GM12878 (cell line): ENCODE results near the gene RBPMS2. TPM values are rescaled to one million over a fixed set of nuclear protein-coding genes. Genes with fewer than 3 reads are reported as not detected.

Experiments used
- ATAC-seq: fragments of 200-7000 bp; cut with Tn5 transposase; 3 replicates; pipeline ENCODE4 v1.9.1; 2020; ENCODE audit warnings: mild to moderate bottlenecking, moderate library complexity
- BruUV-seq: library from RNA; stranded (reverse); fragments of 400-500 nt; replicated peaks from 2 replicates; lab custom pipeline; 2021; lab: Mats Ljungman, UMichigan
- CTCF ChIA-PET: fragments of 300-600 bp; sonication (Branson Sonifier 250); formaldehyde crosslinking; extraction: SDS; loops from one replicate; lab custom pipeline; 2021; ENCODE audit warnings: inconsistent platforms; lab: Yijun Ruan, JAX
- POLR2A ChIA-PET: fragments of 350-600 bp; formaldehyde crosslinking; extraction: SDS; loops from one replicate; lab custom pipeline; 2021; ENCODE audit warnings: inconsistent platforms; lab: Charles Lee
- RAD21 ChIA-PET: fragments of 300-600 bp; sonication (Branson Sonifier 250); formaldehyde crosslinking; loops from one replicate; lab custom pipeline; 2023; ENCODE audit warnings: antibody characterized with exemption; ENCODE audit not compliant: unreplicated experiment; lab: Charles Lee
- SMC1A ChIA-PET: fragments of 300-600 bp; sonication (Branson Sonifier 250); formaldehyde crosslinking; loops from one replicate; lab custom pipeline; 2023; ENCODE audit not compliant: unreplicated experiment, uncharacterized antibody; lab: Charles Lee
- DNase-seq: peaks from one replicate; pipeline ENCODE4 v3.0.0-alpha.2; 2011; ENCODE audit warnings: low read depth, low spot score
- FAIRE-seq: peaks from 3 replicates; lab custom pipeline; 2011; peaks lifted over from hg19 to GRCh38; lab: Jason Lieb, UNC
- H2AFZ ChIP-seq: 2 replicates; pipeline ENCODE4 v1.6.0; 2011; ENCODE audit warnings: low read depth, low read length, control low read depth; ENCODE audit not compliant: control insufficient read depth
- H3K27ac ChIP-seq: 2 replicates; pipeline ENCODE4 v1.5.1; 2011; ENCODE audit warnings: control low read depth; ENCODE audit not compliant: control insufficient read depth, insufficient read depth
- H3K27me3 ChIP-seq, 2 experiments: replicated peaks in 1 of 2; 2 replicates each; pipeline versions ENCODE4 v1.6.0 to v1.6.1; 2011; ENCODE audit warnings: low read length in 1 of 2; ENCODE audit not compliant: control insufficient read depth in 2 of 2, insufficient read depth in 2 of 2
- H3K36me3 ChIP-seq, 2 experiments: 2 replicates each; pipeline ENCODE4 v1.5.1; 2011; ENCODE audit warnings: low read length in 1 of 2; ENCODE audit not compliant: control insufficient read depth in 2 of 2, insufficient read depth in 2 of 2
- H3K4me1 ChIP-seq: 2 replicates; pipeline ENCODE4 v1.6.1; 2011; ENCODE audit warnings: mild to moderate bottlenecking, low read length, moderate library complexity, mixed read lengths; ENCODE audit not compliant: control insufficient read depth, insufficient read depth
- H3K4me2 ChIP-seq: 2 replicates; pipeline ENCODE4 v1.6.0; 2011; ENCODE audit warnings: control low read depth; ENCODE audit not compliant: control insufficient read depth, insufficient read depth
- H3K4me3 ChIP-seq: fragments of 200-600 bp; sonication (generic); 2 replicates; pipeline ENCODE4 v1.5.1; 2016
- H3K79me2 ChIP-seq: 2 replicates; pipeline ENCODE4 v1.6.0; 2011; ENCODE audit warnings: low read length; ENCODE audit not compliant: control insufficient read depth, insufficient read depth
- H3K9ac ChIP-seq: 2 replicates; pipeline ENCODE4 v1.8.0; 2011; ENCODE audit warnings: low read length, control low read depth, mixed read lengths; ENCODE audit not compliant: control insufficient read depth, insufficient read depth
- H3K9me3 ChIP-seq: replicated peaks from 3 replicates; pipeline ENCODE4 v1.5.1; 2011; ENCODE audit warnings: mild to moderate bottlenecking, low read length; ENCODE audit not compliant: control insufficient read depth, insufficient read depth
- H4K20me1 ChIP-seq: 2 replicates; pipeline ENCODE4 v1.6.0; 2011; ENCODE audit not compliant: control insufficient read depth, insufficient read depth
- BMI1 ChIP-seq: fragments of 450-650 bp; IDR thresholded peaks from 2 replicates; pipeline ENCODE4 v1.6.1; 2016; ENCODE audit warnings: mild to moderate bottlenecking, moderate library complexity, borderline replicate concordance
- CBX3 ChIP-seq: fragments of 200-600 bp; sonication (generic); IDR thresholded peaks from 2 replicates; pipeline ENCODE4 v1.6.1; 2016; ENCODE audit warnings: low read depth, borderline replicate concordance
- CHD2 ChIP-seq: IDR thresholded peaks from 2 replicates; pipeline ENCODE4 v1.6.1; 2011; ENCODE audit warnings: low read depth, low read length, improper control_type of control experiment, borderline replicate concordance
- DPF2 ChIP-seq: fragments of 450-650 bp; IDR thresholded peaks from 2 replicates; pipeline ENCODE4 v1.6.1; 2017; ENCODE audit warnings: mild to moderate bottlenecking
- FOS ChIP-seq: IDR thresholded peaks from 3 replicates; pipeline ENCODE4 v1.6.1; 2011; ENCODE audit warnings: borderline replicate concordance; ENCODE audit not compliant: insufficient read length; ENCODE audit errors: extremely low read depth
- HCFC1 ChIP-seq: fragments of 150-350 bp; IDR thresholded peaks from 2 replicates; pipeline ENCODE4 v1.6.1; 2014; ENCODE audit warnings: low read length
- HSF1 ChIP-seq: fragments of 150-350 bp; IDR thresholded peaks from 2 replicates; pipeline ENCODE4 v1.6.1; 2014; ENCODE audit warnings: mild to moderate bottlenecking, low read depth, low read length
- IRF3 ChIP-seq: fragments of 450-650 bp; IDR thresholded peaks from 2 replicates; pipeline ENCODE4 v1.6.1; 2014; ENCODE audit warnings: mild to moderate bottlenecking
- IRF4 ChIP-seq: IDR thresholded peaks from 2 replicates; pipeline ENCODE4 v1.6.1; 2011; ENCODE audit warnings: low read depth, low read length
- MAX ChIP-seq: IDR thresholded peaks from 2 replicates; pipeline ENCODE4 v1.6.1; 2012; ENCODE audit warnings: low read depth, low read length, improper control_type of control experiment
- MEF2B ChIP-seq: fragments of 450-650 bp; IDR thresholded peaks from 2 replicates; pipeline ENCODE4 v1.6.1; 2018; ENCODE audit warnings: mild to moderate bottlenecking, moderate library complexity; ENCODE audit not compliant: partially characterized antibody, poor library complexity, severe bottlenecking
- MLLT1 ChIP-seq: fragments of 450-650 bp; IDR thresholded peaks from 2 replicates; pipeline ENCODE4 v1.6.1; 2016; ENCODE audit warnings: mild to moderate bottlenecking
- NRF1 ChIP-seq: conservative IDR thresholded peaks from 2 replicates; pipeline ENCODE4 v1.6.1; 2011; ENCODE audit warnings: mild to moderate bottlenecking, low read depth, low read length, improper control_type of control experiment
- PBX3 ChIP-seq: IDR thresholded peaks from 2 replicates; pipeline ENCODE4 v1.6.1; 2011; ENCODE audit warnings: mild to moderate bottlenecking, low read depth, low read length, moderate library complexity; ENCODE audit not compliant: insufficient replicate concordance
- POLR2A ChIP-seq: IDR thresholded peaks from 2 replicates; pipeline ENCODE4 v1.6.1; 2011; ENCODE audit warnings: low read depth, mild to moderate bottlenecking, low read length
- RFX5 ChIP-seq: IDR thresholded peaks from 2 replicates; pipeline ENCODE4 v1.6.1; 2011; ENCODE audit warnings: low read depth, low read length, improper control_type of control experiment
- SMAD1 ChIP-seq: fragments of 450-650 bp; IDR thresholded peaks from 2 replicates; pipeline ENCODE4 v1.6.1; 2018; ENCODE audit warnings: mild to moderate bottlenecking, low read depth; ENCODE audit not compliant: partially characterized antibody
- YBX1 ChIP-seq: fragments of 450-650 bp; IDR thresholded peaks from 2 replicates; pipeline ENCODE4 v1.6.1; 2016; ENCODE audit warnings: antibody characterized with exemption
- YY1 ChIP-seq: IDR thresholded peaks from 2 replicates; pipeline ENCODE4 v1.6.1; 2011; ENCODE audit warnings: low read depth, mild to moderate bottlenecking, low read length
- WGBS: methylation state at CpG from one replicate; pipeline ENCODE4 v1.1.6; 2016; ENCODE audit warnings: low lambda C conversion rate; ENCODE audit not compliant: insufficient replicate concordance, insufficient coverage; ENCODE audit errors: missing lambda C conversion rate; 5-methylcytosine and 5-hydroxymethylcytosine counted together
- in situ Hi-C: fragments of 300-500 bp; cut with MboI; formaldehyde crosslinking; loops from 9 replicates; pipeline ENCODE4 v1.14.3; 2018; ENCODE audit warnings: mixed read lengths
- intact Hi-C: fragments of 100-400 bp; cut with micrococcal nuclease; formaldehyde crosslinking; loops from one replicate; pipeline ENCODE4 v1.14.2; 2022; ENCODE audit not compliant: unreplicated experiment
- polyA plus RNA-seq, 11 experiments: library from polyadenylated mRNA; depleted of rRNA in 4 of 11; unstranded in 6 of 11; stranded (reverse) in 5 of 11; fragments of >200 nt; fragmentation: Nextera tagmentation in 4 of 11; fragmentation: Illumina TruSeq in 1 of 11; extraction: Ambion mirVana in 4 of 11; extraction: Trizol in 1 of 11; gene quantifications; 1 replicate in 1 of 11; 2 replicates in 10 of 11; pipeline versions ENCODE4 v1.2.1 to v1.2.3, GENCODE V29; 2011 to 2016; ENCODE audit warnings: inconsistent platforms in 2 of 11, missing spikeins in 2 of 11, low read depth in 1 of 11
- total RNA-seq, 4 experiments: library from RNA; depleted of rRNA in 3 of 4; stranded (reverse); fragments of >200 nt in 3 of 4; fragmentation: Illumina TruSeq in 1 of 4; extraction: Trizol in 1 of 4; gene quantifications; 2 replicates each; pipeline versions ENCODE4 v1.2.1 to v1.2.3, GENCODE V29; 2013 to 2021

RBPMS2 gene
- total and polyA plus RNA-seq, 10 of the 15 experiments (the other 5 are each of a cell fraction or from before 2014, with no cell fraction given): 0.06 to 0.31 (median 0.19) TPM; not detected in 3

- no peak for TF ChIP-seq MLLT1
- no peak for TF ChIP-seq FOS
- no peak for TF ChIP-seq MAX
- no peak for TF ChIP-seq NRF1
These were observed 12.4 kb downstream of the RBPMS2 start (continued) for GRCh38 chr15:64763021-64763420.

GRCh38 chr15:64762546-64762945, 12.8 kb downstream of the RBPMS2 start:
- ATAC-seq: no peak
- POLR2A ChIA-PET: interaction anchor here (1.2 kb wide), 1 partner anchor 12 kb away, joined by 6 read pairs; no protein-coding TSS in a partner anchor
- TF ChIP-seq BMI1: no peak
- TF ChIP-seq IRF4: no peak
- no peak for TF ChIP-seq YY1
- TF ChIP-seq MEF2B: no peak
- no peak for TF ChIP-seq DPF2
- no peak for TF ChIP-seq HSF1
- TF ChIP-seq RFX5: no peak
- no peak for TF ChIP-seq POLR2A
- TF ChIP-seq YBX1: no peak
- TF ChIP-seq CHD2: no peak
- TF ChIP-seq FOS: no peak
- TF ChIP-seq SMAD1: no peak
- TF ChIP-seq HCFC1: no peak
- no peak for TF ChIP-seq PBX3
- TF ChIP-seq CBX3: no peak
- TF ChIP-seq IRF3: no peak

More at GRCh38 chr15:64762546-64762945, 12.8 kb downstream of the RBPMS2 start:
- BruUV-seq: no TSS peak
- ChIA-PET RAD21 (no interaction called here), SMC1A (interaction anchor here (1.2 kb wide), 1 partner anchor 9 kb away, joined by 3 read pairs; no protein-coding TSS in a partner anchor), CTCF (interaction anchor here (1.0 to 3.7 kb wide), 3 partner anchors 10 to 47 kb away, joined by 3 to 16 read pairs (median 4); no protein-coding TSS in a partner anchor)
- no peak overlapping the region for H3K27ac ChIP-seq
- no peak overlapping the region for H3K4me2 ChIP-seq
- no peaks in the 10 kb centered on the region for H3K36me3 ChIP-seq
- no peaks in the 10 kb centered on the region for H3K27me3 ChIP-seq
- in situ Hi-C loops: no loop called here
- no peak overlapping the region for H2AFZ ChIP-seq
- no peaks in the 10 kb centered on the region for H3K79me2 ChIP-seq
- no peaks in the 10 kb centered on the region for H4K20me1 ChIP-seq
- WGBS: 71% methylated on average over 8 of the region's 8 CpGs
- no peak for FAIRE-seq
- no peak overlapping the region for H3K9ac ChIP-seq
- no peaks in the 10 kb centered on the region for H3K9me3 ChIP-seq
- no peak for DNase-seq
- no peaks in the 10 kb centered on the region for H3K4me1 ChIP-seq
- H3K4me3 ChIP-seq: no peak overlapping the region
- intact Hi-C loops: no loop called here
